ENCODE results near the gene JUP. TPM values are rescaled to one million over a fixed set of nuclear protein-coding genes. Genes with fewer than 3 reads are reported as not detected.

JUP gene
- total RNA-seq, 1 experiment from 2014 or later: 131 TPM

DNA sequence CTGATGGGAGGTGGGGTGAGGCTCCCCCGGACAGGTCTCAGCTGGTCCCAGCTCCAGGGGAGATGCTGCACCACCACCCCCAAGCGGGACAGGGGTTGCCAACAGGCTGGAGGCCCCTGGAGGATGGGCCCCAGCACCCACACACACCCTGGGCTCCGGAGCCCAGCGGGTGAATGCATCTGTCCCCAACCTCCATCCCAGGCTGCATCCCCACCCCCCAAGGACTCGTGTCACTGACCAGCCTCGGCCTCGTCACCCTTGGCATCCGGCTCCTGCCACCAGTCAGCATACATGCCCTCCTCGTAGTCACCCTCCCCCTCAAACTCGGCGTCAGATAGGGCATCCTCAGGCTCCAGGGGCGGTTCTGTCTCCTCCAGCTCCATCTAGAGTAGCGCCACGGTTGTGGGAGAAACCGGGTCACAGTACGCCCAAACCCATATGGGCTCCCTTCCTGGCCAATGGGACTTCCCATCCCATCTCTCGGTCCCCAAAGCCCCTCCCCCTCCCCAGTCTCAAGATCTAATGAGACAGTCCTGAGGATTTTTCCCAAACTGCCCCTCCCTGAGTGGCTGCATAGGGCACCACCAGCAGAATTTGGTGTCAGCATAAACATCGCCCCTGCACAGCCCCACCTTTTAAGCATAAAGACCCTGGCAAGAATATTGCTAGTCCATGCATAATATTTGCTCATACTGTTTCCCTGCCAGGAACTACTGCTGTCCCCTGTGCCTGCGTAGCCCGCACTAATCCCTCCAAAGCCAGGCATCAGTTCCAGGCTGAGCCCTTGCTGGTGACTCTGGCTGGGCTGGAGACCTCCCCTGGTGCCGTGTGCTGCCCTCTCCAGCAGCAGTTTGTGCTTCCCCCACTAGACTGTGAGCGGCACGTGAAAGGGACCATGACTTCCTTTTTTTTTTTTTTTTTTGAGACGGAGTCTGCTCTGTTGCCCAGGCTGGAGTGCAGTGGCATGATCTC lies 16.8 kb upstream of the JUP start:
- no peak overlapping the region for H3K27ac Mint-ChIP-seq (ENCODE audit: low read depth, unreplicated experiment)
- no peaks in the 10 kb centered on the region for H3K27me3 Mint-ChIP-seq (ENCODE audit: insufficient read depth, unreplicated experiment)
- H3K36me3 Mint-ChIP-seq (ENCODE audit: insufficient read depth, unreplicated experiment): peaks cover 50% of the 10 kb centered on the region
- peaks cover 22% of the 10 kb centered on the region for H3K4me1 Mint-ChIP-seq (ENCODE audit: insufficient read depth, unreplicated experiment)
- ChIA-PET CTCF (interaction anchor here (2.4 to 5.3 kb wide), 5 partner anchors 8 to 67 kb away, joined by 12 to 73 read pairs (median 26); partner anchors contain the start of genes HAP1, JUP and P3H4), POLR2A (interaction anchor here (1.3 to 24.1 kb wide), 4 partner anchors 7 to 66 kb away, joined by 4 to 599 read pairs (median 26); partner anchors contain the start of genes JUP and P3H4)
- no peak overlapping the region for H3K4me3 Mint-ChIP-seq (ENCODE audit: unreplicated experiment)
- TF ChIP-seq, protein P1, sequence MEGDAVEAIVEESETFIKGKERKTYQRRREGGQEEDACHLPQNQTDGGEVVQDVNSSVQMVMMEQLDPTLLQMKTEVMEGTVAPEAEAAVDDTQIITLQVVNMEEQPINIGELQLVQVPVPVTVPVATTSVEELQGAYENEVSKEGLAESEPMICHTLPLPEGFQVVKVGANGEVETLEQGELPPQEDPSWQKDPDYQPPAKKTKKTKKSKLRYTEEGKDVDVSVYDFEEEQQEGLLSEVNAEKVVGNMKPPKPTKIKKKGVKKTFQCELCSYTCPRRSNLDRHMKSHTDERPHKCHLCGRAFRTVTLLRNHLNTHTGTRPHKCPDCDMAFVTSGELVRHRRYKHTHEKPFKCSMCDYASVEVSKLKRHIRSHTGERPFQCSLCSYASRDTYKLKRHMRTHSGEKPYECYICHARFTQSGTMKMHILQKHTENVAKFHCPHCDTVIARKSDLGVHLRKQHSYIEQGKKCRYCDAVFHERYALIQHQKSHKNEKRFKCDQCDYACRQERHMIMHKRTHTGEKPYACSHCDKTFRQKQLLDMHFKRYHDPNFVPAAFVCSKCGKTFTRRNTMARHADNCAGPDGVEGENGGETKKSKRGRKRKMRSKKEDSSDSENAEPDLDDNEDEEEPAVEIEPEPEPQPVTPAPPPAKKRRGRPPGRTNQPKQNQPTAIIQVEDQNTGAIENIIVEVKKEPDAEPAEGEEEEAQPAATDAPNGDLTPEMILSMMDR (IDR thresholded peaks at IDR 0.05; ENCODE audit: unreplicated experiment): no peak
- no peaks in the 10 kb centered on the region for H3K9me3 Mint-ChIP-seq (ENCODE audit: unreplicated experiment)
- DNase-seq (ENCODE audit: unreplicated experiment): no peak
- intact Hi-C loops (cut with micrococcal nuclease): no loop called here
- no TSS peak for BruUV-seq (replicated peaks)

DNA sequence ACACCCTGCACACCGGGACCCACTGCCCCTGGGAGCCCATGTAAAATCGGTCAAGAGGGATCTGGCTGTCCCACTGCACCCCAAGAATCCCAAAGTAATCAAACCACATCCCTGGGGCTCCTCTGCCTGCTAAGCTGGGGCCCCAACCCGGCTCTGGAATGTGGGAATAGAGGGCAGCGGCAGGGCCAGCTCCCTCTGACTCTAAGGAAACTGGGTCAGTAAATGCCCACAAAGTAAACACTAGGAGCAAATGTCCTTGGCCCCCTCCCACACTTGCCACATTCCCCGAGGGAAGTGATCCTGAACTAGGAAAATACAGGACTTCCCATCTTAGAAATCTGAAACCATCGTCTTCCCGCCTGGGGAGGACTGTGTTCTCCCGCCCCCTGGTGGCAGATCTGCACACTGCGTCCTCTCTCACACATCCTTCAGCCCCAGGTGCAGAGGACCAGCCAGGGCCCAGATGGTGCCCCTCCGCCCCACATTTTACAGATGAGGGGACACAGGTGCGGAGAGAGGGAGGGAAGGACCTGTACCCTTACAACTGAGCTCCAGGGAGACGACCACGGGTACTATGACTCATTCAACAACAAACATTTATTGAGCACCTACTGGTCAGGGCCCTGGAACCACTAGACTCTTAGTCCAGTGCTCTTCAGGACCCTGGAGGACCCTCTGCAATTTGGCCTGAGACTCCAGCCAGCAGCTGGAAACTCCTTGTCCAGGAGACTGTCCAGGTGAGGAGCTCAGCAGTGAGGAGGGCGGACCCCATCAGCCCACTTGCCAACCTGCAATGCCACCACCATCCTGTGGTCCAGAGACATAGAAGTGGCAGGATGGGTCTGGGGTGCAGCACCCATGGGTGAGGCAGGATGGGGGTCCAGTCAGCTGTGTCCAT lies 15.1 kb upstream of the JUP start:
- TF ChIP-seq, protein P1 (IDR thresholded peaks at IDR 0.05; ENCODE audit: unreplicated experiment): peak; percentile 95
- Mint-ChIP-seq H3K27ac (ENCODE audit: low read depth, unreplicated experiment) (peak overlapping the region; percentile 89), H3K36me3 (ENCODE audit: insufficient read depth, unreplicated experiment) (peaks cover 35% of the 10 kb centered on the region), H3K4me3 (ENCODE audit: unreplicated experiment) (peak overlapping the region; percentile 56), H3K4me1 (ENCODE audit: insufficient read depth, unreplicated experiment) (peaks cover 22% of the 10 kb centered on the region), H3K9me3 (ENCODE audit: unreplicated experiment) (no peaks in the 10 kb centered on the region), H3K27me3 (ENCODE audit: insufficient read depth, unreplicated experiment) (no peaks in the 10 kb centered on the region)
- POLR2A ChIA-PET: interaction anchor here (0.6 to 24.1 kb wide), 19 partner anchors 9 to 214 kb away, joined by 3 to 599 read pairs (median 6); partner anchors contain the start of genes ACLY, EIF1, JUP and KLHL11
- intact Hi-C loops (cut with micrococcal nuclease): loop anchor here (1.0 to 2.0 kb wide), 3 partner anchors 15 to 63 kb away; partner anchors contain the start of gene JUP
- no TSS peak for BruUV-seq (replicated peaks)
- CTCF ChIA-PET: interaction anchor here (0.5 to 5.3 kb wide), 35 partner anchors 9 to 946 kb away, joined by 3 to 73 read pairs (median 5); partner anchors contain the start of genes HAP1, JUP, KLHL11 and P3H4
- peak; percentile 91 for DNase-seq (ENCODE audit: unreplicated experiment)

DNA sequence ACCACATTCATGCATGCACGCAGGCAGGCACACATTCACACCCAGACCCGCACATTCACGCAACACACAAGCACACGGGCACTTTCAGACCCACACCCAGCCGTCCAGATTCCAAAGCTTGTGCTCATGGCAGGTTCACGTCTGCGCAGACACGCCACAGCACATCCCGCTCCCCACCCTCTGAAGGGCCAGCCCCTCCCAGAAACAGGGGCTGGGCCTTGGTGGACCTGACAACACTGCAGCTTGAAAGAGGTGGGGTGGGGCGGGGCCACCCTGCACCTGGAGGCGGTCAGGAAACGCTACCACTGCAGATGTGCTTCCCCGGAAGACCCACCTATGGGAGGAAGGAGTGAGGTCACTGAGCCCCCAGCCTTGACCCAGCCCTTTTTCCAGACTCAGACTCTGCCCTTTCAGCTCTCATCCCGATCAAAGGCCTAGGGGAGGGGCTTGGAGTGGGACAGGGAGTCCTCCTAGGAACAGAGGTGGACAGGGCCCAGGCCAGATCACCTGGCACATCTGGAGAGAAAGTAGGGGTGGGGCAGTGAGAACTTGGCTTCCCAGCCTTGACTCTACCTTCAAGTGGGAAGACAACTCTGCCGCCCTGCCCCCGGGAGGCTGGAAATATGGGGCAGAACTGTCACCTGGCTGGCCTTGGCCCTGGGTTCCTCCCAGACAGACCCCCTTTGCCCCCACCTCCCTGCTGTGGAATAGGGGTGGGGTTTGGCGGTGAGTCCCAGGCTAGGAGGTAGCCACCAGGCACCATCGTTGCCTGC lies 14.3 kb upstream of the JUP start:
- TF ChIP-seq, protein P1 (IDR thresholded peaks at IDR 0.05; ENCODE audit: unreplicated experiment): no peak
- Mint-ChIP-seq H3K9me3 (ENCODE audit: unreplicated experiment) (no peaks in the 10 kb centered on the region), H3K4me3 (ENCODE audit: unreplicated experiment) (peak overlapping the region; percentile 56), H3K27me3 (ENCODE audit: insufficient read depth, unreplicated experiment) (no peaks in the 10 kb centered on the region), H3K27ac (ENCODE audit: low read depth, unreplicated experiment) (peak overlapping the region; percentile 89), H3K4me1 (ENCODE audit: insufficient read depth, unreplicated experiment) (peaks cover 22% of the 10 kb centered on the region), H3K36me3 (ENCODE audit: insufficient read depth, unreplicated experiment) (peaks cover 28% of the 10 kb centered on the region)
- intact Hi-C loops (cut with micrococcal nuclease): loop anchor here (1.0 to 2.0 kb wide), 3 partner anchors 14 to 62 kb away; partner anchors contain the start of gene JUP
- POLR2A ChIA-PET: interaction anchor here (0.6 to 24.1 kb wide), 23 partner anchors 8 to 165 kb away, joined by 3 to 599 read pairs (median 5); partner anchors contain the start of genes ACLY, EIF1, HAP1 and JUP
- peak; percentile 94 for DNase-seq (ENCODE audit: unreplicated experiment)
- BruUV-seq (replicated peaks): no TSS peak
- CTCF ChIA-PET: interaction anchor here (0.6 to 5.3 kb wide), 31 partner anchors 8 to 334 kb away, joined by 3 to 73 read pairs (median 5); partner anchors contain the start of genes HAP1, JUP, KLHL11 and P3H4
